ENCODE measurements around the gene CEP128.

The CEP128 gene

GRCh38 chr14:80906946-80907345 lies 34.6 kb downstream of the CEP128 start:
- Histone ChIP-seq H3K27me3 (ENCODE audit: control insufficient read depth, low read length) (no peaks in the 10 kb centered on the region), H3K4me2 (ENCODE audit: low read length) (no peak overlapping the region), H3K9me2 (replicated peaks; ENCODE audit: control insufficient read depth, low read length) (no peaks in the 10 kb centered on the region), H3K9me3 (ENCODE audit: control insufficient read depth, insufficient read depth, low read length) (no peaks in the 10 kb centered on the region), H3K36me3 (ENCODE audit: control insufficient read depth, low read length) (peaks cover 46% of the 10 kb centered on the region), H3K79me2 (ENCODE audit: control insufficient read depth, low read length) (no peaks in the 10 kb centered on the region), H4K20me1 (ENCODE audit: control insufficient read depth, insufficient read depth, low read depth, low read length) (no peaks in the 10 kb centered on the region), H3K4me1 (ENCODE audit: control insufficient read depth, low read length) (no peaks in the 10 kb centered on the region), H3F3A (ENCODE audit: control insufficient read depth, insufficient read depth) (no peaks in the 10 kb centered on the region), H3K27ac (ENCODE audit: low read depth, low read length) (no peak overlapping the region), H3K4me3 (ENCODE audit: low read length) (no peak overlapping the region)
- TF ChIP-seq CTCF (IDR thresholded peaks at IDR 0.05; ENCODE audit: low read depth, low read length, poor library complexity, severe bottlenecking) (no peak), EZH2phosphoT487 (IDR thresholded peaks at IDR 0.05; ENCODE audit: borderline replicate concordance, low read length) (no peak)

GRCh38 chr14:80906336-80906735 lies 35.2 kb downstream of the CEP128 start:
- Histone ChIP-seq H3K4me2 (ENCODE audit: low read length) (no peak overlapping the region), H3K9me3 (ENCODE audit: control insufficient read depth, insufficient read depth, low read length) (no peaks in the 10 kb centered on the region), H3K9me2 (replicated peaks; ENCODE audit: control insufficient read depth, low read length) (no peaks in the 10 kb centered on the region), H3F3A (ENCODE audit: control insufficient read depth, insufficient read depth) (no peaks in the 10 kb centered on the region), H3K4me3 (ENCODE audit: low read length) (no peak overlapping the region), H3K79me2 (ENCODE audit: control insufficient read depth, low read length) (peaks cover 2% of the 10 kb centered on the region; the same call in 1 of the 2 replicates), H4K20me1 (ENCODE audit: control insufficient read depth, insufficient read depth, low read depth, low read length) (no peaks in the 10 kb centered on the region), H3K27ac (ENCODE audit: low read depth, low read length) (no peak overlapping the region), H3K4me1 (ENCODE audit: control insufficient read depth, low read length) (no peaks in the 10 kb centered on the region), H3K36me3 (ENCODE audit: control insufficient read depth, low read length) (peaks cover 52% of the 10 kb centered on the region), H3K27me3 (ENCODE audit: control insufficient read depth, low read length) (no peaks in the 10 kb centered on the region)
- TF ChIP-seq EZH2phosphoT487 (IDR thresholded peaks at IDR 0.05; ENCODE audit: borderline replicate concordance, low read length) (no peak), CTCF (IDR thresholded peaks at IDR 0.05; ENCODE audit: low read depth, low read length, poor library complexity, severe bottlenecking) (no peak)

GRCh38 chr14:80902608-80903007 lies 38.9 kb downstream of the CEP128 start:
- H3K4me2 ChIP-seq (ENCODE audit: low read length), result no peak overlapping the region
- no peaks in the 10 kb centered on the region for H3K27me3 ChIP-seq (ENCODE audit: control insufficient read depth, low read length)
- H3K9me2 ChIP-seq (replicated peaks; ENCODE audit: control insufficient read depth, low read length), result no peaks in the 10 kb centered on the region
- no peaks in the 10 kb centered on the region for H3K9me3 ChIP-seq (ENCODE audit: control insufficient read depth, insufficient read depth, low read length)
- no peaks in the 10 kb centered on the region for H3F3A ChIP-seq (ENCODE audit: control insufficient read depth, insufficient read depth)
- H3K36me3 ChIP-seq (ENCODE audit: control insufficient read depth, low read length), result peaks cover 70% of the 10 kb centered on the region
- H3K4me1 ChIP-seq (ENCODE audit: control insufficient read depth, low read length), result no peaks in the 10 kb centered on the region
- peaks cover 2% of the 10 kb centered on the region; the same call in 1 of the 2 replicates for H3K79me2 ChIP-seq (ENCODE audit: control insufficient read depth, low read length)
- TF ChIP-seq CTCF (IDR thresholded peaks at IDR 0.05; ENCODE audit: low read depth, low read length, poor library complexity, severe bottlenecking), result no peak
- no peaks in the 10 kb centered on the region for H4K20me1 ChIP-seq (ENCODE audit: control insufficient read depth, insufficient read depth, low read depth, low read length)
- H3K4me3 ChIP-seq (ENCODE audit: low read length), result no peak overlapping the region
- H3K27ac ChIP-seq (ENCODE audit: low read depth, low read length), result no peak overlapping the region

GRCh38 chr14:80901822-80902221 lies 39.7 kb downstream of the CEP128 start:
- H3K9me2 ChIP-seq (replicated peaks; ENCODE audit: control insufficient read depth, low read length), result no peaks in the 10 kb centered on the region
- peaks cover 2% of the 10 kb centered on the region; the same call in 1 of the 2 replicates for H3K79me2 ChIP-seq (ENCODE audit: control insufficient read depth, low read length)
- H3K4me2 ChIP-seq (ENCODE audit: low read length), result no peak overlapping the region
- no peaks in the 10 kb centered on the region for H3K27me3 ChIP-seq (ENCODE audit: control insufficient read depth, low read length)
- H4K20me1 ChIP-seq (ENCODE audit: control insufficient read depth, insufficient read depth, low read depth, low read length), result no peaks in the 10 kb centered on the region
- no peak overlapping the region for H3K4me3 ChIP-seq (ENCODE audit: low read length)
- no peaks in the 10 kb centered on the region for H3K9me3 ChIP-seq (ENCODE audit: control insufficient read depth, insufficient read depth, low read length)
- H3K4me1 ChIP-seq (ENCODE audit: control insufficient read depth, low read length), result no peaks in the 10 kb centered on the region
- TF ChIP-seq CTCF (IDR thresholded peaks at IDR 0.05; ENCODE audit: low read depth, low read length, poor library complexity, severe bottlenecking), result no peak
- TF ChIP-seq EZH2phosphoT487 (IDR thresholded peaks at IDR 0.05; ENCODE audit: borderline replicate concordance, low read length), result no peak
- H3K36me3 ChIP-seq (ENCODE audit: control insufficient read depth, low read length), result peaks cover 71% of the 10 kb centered on the region
- H3F3A ChIP-seq (ENCODE audit: control insufficient read depth, insufficient read depth), result no peaks in the 10 kb centered on the region
- H3K27ac ChIP-seq (ENCODE audit: low read depth, low read length), result no peak overlapping the region
